SK-N-SH treated with all-trans-retinoic acid at 6 μM for 48 hours (cell line): Measurements from ENCODE around the gene STXBP1.

ENCODE experiments used
- CSDC2 ChIP-seq: fragments of 250-450 bp; sonication (Bioruptor Pico); IDR thresholded peaks from 2 replicates; pipeline ENCODE4 v1.5.0; 2020; ENCODE audit warnings: mild to moderate bottlenecking, moderate library complexity
- ISL1 ChIP-seq: fragments of 250-450 bp; sonication (Bioruptor Pico); IDR thresholded peaks from 2 replicates; pipeline ENCODE4 v2.1.2; 2022; ENCODE audit warnings: mild to moderate bottlenecking, moderate library complexity
- OSR1 ChIP-seq: fragments of 250-450 bp; sonication (Bioruptor Pico); IDR thresholded peaks from 2 replicates; pipeline ENCODE4 v1.8.0; 2022; ENCODE audit warnings: moderate library complexity, mild to moderate bottlenecking, inconsistent platforms
- PPARA ChIP-seq: fragments of 250-450 bp; sonication (Bioruptor Pico); IDR thresholded peaks from 2 replicates; pipeline ENCODE4 v1.5.0; 2020; ENCODE audit warnings: mild to moderate bottlenecking, borderline replicate concordance
- RARB ChIP-seq: fragments of 250-450 bp; sonication (Bioruptor Pico); IDR thresholded peaks from 2 replicates; pipeline ENCODE4 v1.8.0; 2021; ENCODE audit warnings: mild to moderate bottlenecking, moderate library complexity
- ZC3H10 ChIP-seq: fragments of 250-450 bp; sonication (Bioruptor Pico); IDR thresholded peaks from 2 replicates; pipeline ENCODE4 v1.5.1; 2021; ENCODE audit warnings: mild to moderate bottlenecking, moderate library complexity
- ZFP30 ChIP-seq: fragments of 450-650 bp; formaldehyde crosslinking; IDR thresholded peaks from 2 replicates; pipeline ENCODE4 v1.5.0; 2022; ENCODE audit warnings: mild to moderate bottlenecking, moderate library complexity
- ZNF565 ChIP-seq: fragments of 450-650 bp; formaldehyde crosslinking; conservative IDR thresholded peaks from 2 replicates; pipeline ENCODE4 v1.5.0; 2020; ENCODE audit warnings: low read depth, mild to moderate bottlenecking, moderate library complexity
- ZNF70 ChIP-seq: fragments of 450-650 bp; formaldehyde crosslinking; IDR thresholded peaks from 2 replicates; pipeline ENCODE4 v1.5.0; 2020; ENCODE audit warnings: mild to moderate bottlenecking, moderate library complexity

DNA sequence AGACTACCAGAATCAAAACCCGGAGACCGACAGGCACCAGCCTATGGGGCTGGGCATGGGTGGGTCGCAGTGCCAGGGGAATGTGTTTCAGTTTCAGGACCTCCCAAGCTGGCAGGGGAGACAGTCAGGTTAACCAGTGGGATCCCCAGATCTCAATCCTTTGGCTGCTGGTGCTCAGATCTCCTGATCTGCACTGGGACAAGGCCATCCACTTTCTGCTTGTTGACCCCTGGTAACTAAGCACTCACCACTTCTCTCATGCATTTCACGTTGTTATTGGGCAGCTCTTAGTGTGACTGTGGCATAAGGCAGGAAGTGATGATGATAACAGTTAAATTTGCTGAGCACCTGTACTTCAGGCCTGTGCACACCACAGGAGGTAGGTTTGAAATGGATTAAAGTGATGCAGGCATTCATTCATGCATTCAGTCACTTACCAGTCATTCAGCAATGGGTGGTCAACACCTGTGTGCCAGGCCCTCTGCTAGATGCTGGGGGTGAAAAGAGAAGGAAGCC, 42.1 kb upstream of the STXBP1 start:
- TF ChIP-seq PPARA (CRISPR knock-in tag) (no peak), ZNF565 (CRISPR knock-in tag) (no peak), OSR1 (CRISPR knock-in tag) (no peak), ZNF70 (CRISPR knock-in tag) (no peak), ZFP30 (CRISPR knock-in tag) (no peak), ZC3H10 (no peak), CSDC2 (CRISPR knock-in tag) (no peak), ISL1 (CRISPR knock-in tag) (no peak), RARB (CRISPR knock-in tag) (no peak)
